IgD-negative memory B cell (primary cell): ENCODE measurements around the gene KCNB1. TPM values are rescaled to one million over a fixed set of nuclear protein-coding genes. Genes with fewer than 3 reads are reported as not detected.

Experiments
- H3K27ac Mint-ChIP-seq, 3 donors: one replicate each; pipeline ENCODE4 v1.8.0; 2020 to 2022; ENCODE audit warnings: mild to moderate bottlenecking in 3 of 3, mixed read lengths in 3 of 3, moderate library complexity in 1 of 3
- H3K27me3 Mint-ChIP-seq: one replicate; pipeline ENCODE4 v1.8.0; 2021; ENCODE audit warnings: mixed read lengths
- H3K36me3 Mint-ChIP-seq: one replicate; pipeline ENCODE4 v1.8.0; 2020; ENCODE audit warnings: mild to moderate bottlenecking, mixed read lengths
- H3K4me1 Mint-ChIP-seq, 3 donors: one replicate each; pipeline ENCODE4 v1.8.0; 2020 to 2022; ENCODE audit warnings: mixed read lengths in 3 of 3, mild to moderate bottlenecking in 1 of 3
- H3K4me3 Mint-ChIP-seq, 4 donors: one replicate each; pipeline ENCODE4 v1.8.0; 2020 to 2022; ENCODE audit warnings: mild to moderate bottlenecking in 4 of 4, mixed read lengths in 4 of 4, moderate library complexity in 3 of 4
- H3K9me3 Mint-ChIP-seq, 3 donors: one replicate each; pipeline ENCODE4 v1.8.0; 2020 to 2021; ENCODE audit warnings: mixed read lengths in 3 of 3, mild to moderate bottlenecking in 1 of 3
- polyA plus RNA-seq: library from polyadenylated mRNA; unstranded; fragments of 300-500 nt; fragmentation: Illumina TruSeq; gene quantifications from one replicate; pipeline ENCODE4 v1.2.3, GENCODE V29; 2021

KCNB1 gene
- polyA plus RNA-seq, 1 donor from 2014 or later = not detected

DNA sequence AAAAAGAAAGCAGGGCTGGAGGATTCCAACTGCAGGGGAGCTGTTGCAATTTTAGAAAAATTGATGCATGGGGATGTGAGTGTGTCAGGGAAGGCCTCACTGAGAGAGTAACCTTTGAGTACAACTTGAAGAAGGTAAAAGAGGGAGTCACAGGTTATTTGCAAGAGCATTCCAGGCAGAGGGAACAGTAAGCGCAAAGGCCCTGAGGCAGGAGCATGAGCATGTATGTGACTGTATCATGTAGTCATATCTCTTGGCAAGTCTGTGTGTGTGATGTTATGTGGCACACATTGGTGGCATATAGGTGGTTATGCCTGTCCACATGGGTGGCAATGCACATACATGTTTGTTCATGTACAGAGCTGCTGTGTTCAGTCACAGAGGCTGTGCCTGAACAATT lies 133.4 kb downstream of the KCNB1 start:
- Mint-ChIP-seq H3K9me3 (peaks cover 0 to 1% (median 0%) of the 10 kb centered on the region in 3 donors), H3K27ac (peak overlapping the region in 1 of 3 donors; percentile 71), H3K27me3 (peaks cover 10% of the 10 kb centered on the region), H3K4me1 (peaks cover 0 to 5% (median 0%) of the 10 kb centered on the region in 3 donors), H3K36me3 (no peaks in the 10 kb centered on the region), H3K4me3 (no peak overlapping the region)

DNA sequence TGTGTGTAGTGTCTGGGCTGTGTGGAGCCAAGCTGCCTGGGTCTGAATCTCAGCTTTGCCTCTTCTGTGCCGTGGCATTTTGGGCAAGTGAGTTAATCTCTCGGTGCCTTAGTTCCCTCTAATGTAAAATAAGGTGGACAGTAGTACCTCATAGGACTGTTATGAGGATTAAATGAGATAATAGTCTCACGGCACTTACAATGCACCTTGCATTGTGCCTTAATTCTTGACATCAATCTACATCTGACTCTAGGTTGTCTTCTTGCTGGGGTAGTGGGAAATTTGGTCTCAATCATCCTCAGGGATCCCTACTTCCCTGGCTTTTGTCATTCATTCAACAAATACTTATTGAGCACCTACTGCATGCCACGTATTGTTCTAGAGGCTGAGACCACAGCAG lies 133.9 kb downstream of the KCNB1 start:
- peak overlapping the region in 1 of 3 donors; percentile 71 for H3K27ac Mint-ChIP-seq
- H3K9me3 Mint-ChIP-seq = peaks cover 0 to 1% (median 0%) of the 10 kb centered on the region in 3 donors
- peaks cover 10% of the 10 kb centered on the region for H3K27me3 Mint-ChIP-seq
- no peaks in the 10 kb centered on the region for H3K36me3 Mint-ChIP-seq
- H3K4me3 Mint-ChIP-seq = no peak overlapping the region
- H3K4me1 Mint-ChIP-seq = peaks cover 0 to 5% (median 0%) of the 10 kb centered on the region in 3 donors

- Mint-ChIP-seq H3K36me3 (no peaks in the 10 kb centered on the region), H3K9me3 (peaks cover 0 to 1% (median 0%) of the 10 kb centered on the region in 3 donors), H3K4me1 (peaks cover 0 to 5% (median 0%) of the 10 kb centered on the region in 3 donors), H3K4me3 (no peak overlapping the region), H3K27ac (peak overlapping the region in 2 of 3 donors; percentile 54 to 90), H3K27me3 (peaks cover 10% of the 10 kb centered on the region)
Observed at GRCh38 chr20:49347156-49347555, 135.3 kb downstream of the KCNB1 start.

DNA sequence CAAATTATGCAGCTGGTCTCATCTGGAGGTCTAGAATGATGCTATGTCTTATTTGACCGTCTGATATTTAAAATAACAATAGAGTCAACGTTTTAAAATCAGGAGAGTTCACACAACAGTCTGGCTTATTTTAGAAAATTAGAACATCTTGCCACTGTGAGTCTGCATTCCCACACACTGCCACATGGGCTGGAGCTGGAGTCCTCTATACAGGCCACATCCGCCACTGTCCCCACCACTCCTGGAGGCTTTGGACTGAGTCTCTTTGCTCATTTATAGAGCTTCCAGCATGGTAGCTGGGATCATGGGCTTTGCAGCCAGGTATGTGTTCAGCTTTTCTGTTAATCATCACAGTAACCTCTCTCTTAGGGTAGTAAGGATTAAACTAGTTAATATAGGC lies 135.8 kb downstream of the KCNB1 start:
- Mint-ChIP-seq H3K4me3 (no peak overlapping the region), H3K36me3 (no peaks in the 10 kb centered on the region), H3K4me1 (peaks cover 0 to 5% (median 0%) of the 10 kb centered on the region in 3 donors), H3K27ac (no peak overlapping the region), H3K9me3 (peaks cover 0 to 1% (median 0%) of the 10 kb centered on the region in 3 donors), H3K27me3 (peaks cover 9% of the 10 kb centered on the region)

DNA sequence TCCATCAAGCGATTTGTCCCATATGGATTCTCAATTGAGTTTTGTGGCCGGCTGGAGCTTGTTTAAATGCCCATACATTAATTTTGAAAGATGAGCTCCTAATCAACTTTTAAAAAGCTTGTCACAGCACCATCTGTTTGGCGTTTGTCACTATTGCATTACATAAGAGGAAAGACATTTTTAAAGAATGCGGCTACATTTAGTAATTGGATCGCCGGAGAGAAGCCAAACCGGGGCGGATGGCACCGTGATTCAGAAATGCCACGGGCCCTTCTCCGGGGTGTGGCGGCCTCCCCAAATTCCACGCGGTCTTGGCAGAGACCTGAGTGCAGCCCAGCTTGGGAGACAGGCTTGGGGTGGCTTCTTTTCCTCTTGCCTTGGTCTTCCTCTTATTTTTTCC lies 136.9 kb downstream of the KCNB1 start:
- Mint-ChIP-seq H3K4me1 (peaks cover 0 to 5% (median 0%) of the 10 kb centered on the region in 3 donors), H3K27me3 (peaks cover 9% of the 10 kb centered on the region), H3K4me3 (no peak overlapping the region), H3K9me3 (peaks cover 0 to 1% (median 0%) of the 10 kb centered on the region in 3 donors), H3K27ac (no peak overlapping the region), H3K36me3 (no peaks in the 10 kb centered on the region)

- H3K27ac Mint-ChIP-seq = no peak overlapping the region
- no peak overlapping the region for H3K4me3 Mint-ChIP-seq
- peaks cover 9% of the 10 kb centered on the region for H3K27me3 Mint-ChIP-seq
- peaks cover 0 to 1% (median 0%) of the 10 kb centered on the region in 3 donors for H3K9me3 Mint-ChIP-seq
- H3K4me1 Mint-ChIP-seq = peaks cover 0 to 5% (median 0%) of the 10 kb centered on the region in 3 donors
- no peaks in the 10 kb centered on the region for H3K36me3 Mint-ChIP-seq
Observed at GRCh38 chr20:49344975-49345374, 137.5 kb downstream of the KCNB1 start.

DNA sequence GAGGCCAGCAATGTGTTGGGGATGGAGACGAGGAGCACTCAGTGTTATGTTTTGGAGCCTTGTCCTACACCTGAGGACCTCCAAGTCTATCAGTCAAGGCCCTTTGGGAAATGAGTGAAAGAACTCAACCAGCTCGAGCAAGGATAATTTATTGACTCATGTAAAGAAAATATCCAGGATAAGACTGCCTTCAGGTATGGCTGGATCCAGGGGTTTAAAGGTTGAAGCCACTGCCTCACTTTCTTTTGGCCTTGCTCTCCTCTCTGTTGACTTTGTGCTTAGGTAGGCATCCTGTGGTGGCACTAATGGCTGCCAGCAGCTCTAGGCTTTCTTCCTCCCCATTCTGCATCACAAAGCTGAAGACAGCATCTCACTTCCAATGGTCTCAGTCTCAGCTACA lies 138.3 kb downstream of the KCNB1 start:
- H3K9me3 Mint-ChIP-seq = peaks cover 0 to 1% (median 0%) of the 10 kb centered on the region in 3 donors
- no peaks in the 10 kb centered on the region for H3K36me3 Mint-ChIP-seq
- peaks cover 0 to 5% (median 0%) of the 10 kb centered on the region in 3 donors for H3K4me1 Mint-ChIP-seq
- no peak overlapping the region for H3K27ac Mint-ChIP-seq
- no peak overlapping the region for H3K4me3 Mint-ChIP-seq
- H3K27me3 Mint-ChIP-seq = peaks cover 9% of the 10 kb centered on the region

DNA sequence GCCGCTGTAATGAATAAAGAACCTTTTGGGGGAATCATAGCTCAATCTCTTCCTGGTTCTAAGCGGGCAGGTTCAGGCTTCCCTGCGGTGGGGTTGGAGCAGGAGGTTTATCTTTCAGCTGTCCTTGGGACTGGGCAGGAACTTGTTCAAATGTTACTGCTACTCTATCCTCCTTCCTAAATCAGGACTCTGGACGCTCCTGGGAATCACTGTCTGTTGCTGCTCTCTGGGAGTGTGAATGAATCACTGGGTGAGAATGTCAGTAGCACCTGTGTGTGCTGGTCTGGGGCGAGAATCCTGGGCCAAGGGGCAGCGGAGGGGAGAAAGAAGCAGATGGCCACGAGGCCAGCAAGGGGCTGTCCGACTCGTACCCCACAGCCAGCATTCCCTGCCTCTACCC lies 139.2 kb downstream of the KCNB1 start:
- peaks cover 8% of the 10 kb centered on the region for H3K27me3 Mint-ChIP-seq
- H3K4me1 Mint-ChIP-seq = peaks cover 0 to 5% (median 0%) of the 10 kb centered on the region in 3 donors
- no peak overlapping the region for H3K27ac Mint-ChIP-seq
- H3K4me3 Mint-ChIP-seq = no peak overlapping the region
- no peaks in the 10 kb centered on the region for H3K36me3 Mint-ChIP-seq
- H3K9me3 Mint-ChIP-seq = no peaks in the 10 kb centered on the region

DNA sequence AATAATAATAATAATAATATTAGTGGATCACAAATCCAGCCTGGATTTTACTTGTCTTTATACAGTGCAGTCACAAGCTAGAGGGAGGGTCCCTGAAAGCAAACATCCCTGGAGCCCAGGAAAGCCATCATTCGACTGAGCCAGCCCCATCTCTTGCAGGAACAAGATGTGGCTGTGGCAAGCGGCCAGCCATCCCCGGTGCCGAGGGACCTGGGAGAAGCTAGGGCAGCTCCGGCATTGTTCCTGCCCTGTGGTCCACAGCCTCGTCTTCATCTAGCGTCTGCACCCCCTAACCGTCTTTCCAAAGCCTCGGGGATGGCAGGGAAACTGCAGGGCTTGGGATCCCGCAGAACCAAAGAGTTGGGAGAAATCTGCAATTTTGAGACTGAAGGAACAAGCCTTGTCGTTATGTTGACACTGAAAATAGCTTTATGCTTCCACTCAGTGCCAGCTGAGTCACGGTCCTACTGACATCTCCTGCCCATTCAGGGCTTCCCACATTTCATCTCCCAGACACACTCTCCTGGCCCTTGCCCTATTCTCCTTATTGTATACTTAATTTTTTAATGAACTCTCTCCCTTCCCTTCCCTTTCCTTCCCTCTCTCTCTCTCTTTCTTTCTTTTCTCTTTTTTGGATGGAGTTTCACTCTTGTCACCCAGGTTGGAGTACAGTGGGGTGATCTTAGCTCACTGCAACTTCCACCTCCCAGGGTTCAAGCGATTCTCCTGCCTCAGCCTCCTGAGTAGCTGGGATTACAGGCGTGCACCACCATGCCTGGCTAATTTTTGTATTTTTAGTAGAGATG lies 142.1 kb downstream of the KCNB1 start:
- no peaks in the 10 kb centered on the region for H3K9me3 Mint-ChIP-seq
- no peaks in the 10 kb centered on the region for H3K36me3 Mint-ChIP-seq
- no peak overlapping the region for H3K27ac Mint-ChIP-seq
- H3K27me3 Mint-ChIP-seq = peaks cover 3% of the 10 kb centered on the region
- H3K4me3 Mint-ChIP-seq = no peak overlapping the region
- H3K4me1 Mint-ChIP-seq = no peaks in the 10 kb centered on the region

- no peak overlapping the region for H3K27ac Mint-ChIP-seq
- H3K36me3 Mint-ChIP-seq = no peaks in the 10 kb centered on the region
- no peaks in the 10 kb centered on the region for H3K9me3 Mint-ChIP-seq
- no peaks in the 10 kb centered on the region for H3K4me1 Mint-ChIP-seq
- no peak overlapping the region for H3K4me3 Mint-ChIP-seq
- H3K27me3 Mint-ChIP-seq = peaks cover 3% of the 10 kb centered on the region
Observed at GRCh38 chr20:49339123-49339522, 143.3 kb downstream of the KCNB1 start.

DNA sequence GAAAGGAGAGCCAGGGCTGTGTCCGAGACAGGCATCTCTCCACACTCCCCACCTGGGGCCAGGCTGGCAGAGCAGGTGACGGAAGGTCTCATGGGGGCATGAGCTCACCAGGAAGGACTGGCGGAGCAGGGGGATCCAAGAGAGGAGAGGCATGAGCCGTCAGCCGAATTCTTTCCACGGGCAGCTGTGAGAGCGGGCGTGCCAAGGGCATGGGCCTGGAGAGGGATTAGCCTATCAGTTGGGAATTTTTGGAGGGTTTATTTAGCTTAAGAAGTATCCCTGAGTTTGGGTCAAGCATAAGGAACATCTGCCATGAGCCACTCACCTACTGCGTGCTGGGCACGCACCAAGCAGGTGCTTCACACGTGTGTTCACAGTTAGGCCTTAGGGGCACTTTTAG lies 144.4 kb downstream of the KCNB1 start:
- peaks cover 0 to 3% (median 2%) of the 10 kb centered on the region in 3 donors for H3K4me1 Mint-ChIP-seq
- peaks cover 10% of the 10 kb centered on the region for H3K27me3 Mint-ChIP-seq
- no peak overlapping the region for H3K4me3 Mint-ChIP-seq
- no peaks in the 10 kb centered on the region for H3K9me3 Mint-ChIP-seq
- no peaks in the 10 kb centered on the region for H3K36me3 Mint-ChIP-seq
- H3K27ac Mint-ChIP-seq = no peak overlapping the region

GRCh38 chr20:49337357-49337756 lies 145.1 kb downstream of the KCNB1 start:
- H3K27ac Mint-ChIP-seq = no peak overlapping the region
- no peaks in the 10 kb centered on the region for H3K36me3 Mint-ChIP-seq
- peaks cover 17% of the 10 kb centered on the region for H3K27me3 Mint-ChIP-seq
- no peaks in the 10 kb centered on the region for H3K9me3 Mint-ChIP-seq
- peaks cover 0 to 3% (median 2%) of the 10 kb centered on the region in 3 donors for H3K4me1 Mint-ChIP-seq
- no peak overlapping the region for H3K4me3 Mint-ChIP-seq

DNA sequence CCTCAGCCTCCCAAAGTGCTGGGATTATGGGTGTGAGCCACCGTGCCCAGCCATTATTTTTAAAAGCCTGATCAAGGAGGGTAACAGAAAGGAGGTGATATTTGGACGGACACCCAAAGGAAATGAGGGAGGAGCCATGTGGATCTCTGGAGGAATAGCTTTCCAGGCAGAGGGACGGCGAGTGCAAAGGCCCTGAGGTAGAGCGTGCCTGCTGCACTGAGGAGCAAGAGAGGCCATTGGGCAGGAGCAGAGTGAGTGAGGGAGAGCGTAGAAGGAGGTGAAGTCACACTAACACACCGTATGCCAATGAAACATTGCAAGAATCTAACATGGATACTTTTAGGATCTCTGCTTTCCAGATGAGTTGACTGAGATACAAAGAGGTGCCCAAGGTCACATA lies 145.7 kb downstream of the KCNB1 start:
- H3K27ac Mint-ChIP-seq = no peak overlapping the region
- no peaks in the 10 kb centered on the region for H3K9me3 Mint-ChIP-seq
- H3K36me3 Mint-ChIP-seq = no peaks in the 10 kb centered on the region
- H3K4me3 Mint-ChIP-seq = no peak overlapping the region
- H3K4me1 Mint-ChIP-seq = peaks cover 0 to 3% (median 2%) of the 10 kb centered on the region in 3 donors
- peaks cover 17% of the 10 kb centered on the region for H3K27me3 Mint-ChIP-seq

DNA sequence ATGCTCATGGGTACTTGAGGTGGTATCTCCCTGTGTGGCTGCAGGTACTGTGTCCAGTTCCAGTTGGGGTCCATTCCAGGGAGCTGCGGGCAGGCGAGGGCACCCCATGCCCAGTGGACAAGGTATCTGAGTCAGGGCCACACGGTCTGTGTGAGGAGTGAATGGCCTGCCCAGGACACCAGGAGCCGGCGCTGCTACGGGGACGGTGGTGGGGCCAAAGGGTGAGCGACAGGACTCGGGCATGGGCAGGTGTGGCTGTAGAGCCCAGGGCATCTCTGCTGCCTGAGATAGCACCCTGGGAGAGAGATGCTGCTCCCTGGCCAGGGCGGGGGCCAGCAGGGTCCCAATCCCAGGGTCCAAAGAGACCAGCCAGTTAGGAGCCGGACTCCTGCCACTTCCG lies 147.0 kb downstream of the KCNB1 start:
- H3K36me3 Mint-ChIP-seq = no peaks in the 10 kb centered on the region
- no peaks in the 10 kb centered on the region for H3K9me3 Mint-ChIP-seq
- H3K27ac Mint-ChIP-seq = no peak overlapping the region
- H3K27me3 Mint-ChIP-seq = peaks cover 16% of the 10 kb centered on the region
- peaks cover 0 to 3% (median 2%) of the 10 kb centered on the region in 3 donors for H3K4me1 Mint-ChIP-seq
- no peak overlapping the region for H3K4me3 Mint-ChIP-seq

DNA sequence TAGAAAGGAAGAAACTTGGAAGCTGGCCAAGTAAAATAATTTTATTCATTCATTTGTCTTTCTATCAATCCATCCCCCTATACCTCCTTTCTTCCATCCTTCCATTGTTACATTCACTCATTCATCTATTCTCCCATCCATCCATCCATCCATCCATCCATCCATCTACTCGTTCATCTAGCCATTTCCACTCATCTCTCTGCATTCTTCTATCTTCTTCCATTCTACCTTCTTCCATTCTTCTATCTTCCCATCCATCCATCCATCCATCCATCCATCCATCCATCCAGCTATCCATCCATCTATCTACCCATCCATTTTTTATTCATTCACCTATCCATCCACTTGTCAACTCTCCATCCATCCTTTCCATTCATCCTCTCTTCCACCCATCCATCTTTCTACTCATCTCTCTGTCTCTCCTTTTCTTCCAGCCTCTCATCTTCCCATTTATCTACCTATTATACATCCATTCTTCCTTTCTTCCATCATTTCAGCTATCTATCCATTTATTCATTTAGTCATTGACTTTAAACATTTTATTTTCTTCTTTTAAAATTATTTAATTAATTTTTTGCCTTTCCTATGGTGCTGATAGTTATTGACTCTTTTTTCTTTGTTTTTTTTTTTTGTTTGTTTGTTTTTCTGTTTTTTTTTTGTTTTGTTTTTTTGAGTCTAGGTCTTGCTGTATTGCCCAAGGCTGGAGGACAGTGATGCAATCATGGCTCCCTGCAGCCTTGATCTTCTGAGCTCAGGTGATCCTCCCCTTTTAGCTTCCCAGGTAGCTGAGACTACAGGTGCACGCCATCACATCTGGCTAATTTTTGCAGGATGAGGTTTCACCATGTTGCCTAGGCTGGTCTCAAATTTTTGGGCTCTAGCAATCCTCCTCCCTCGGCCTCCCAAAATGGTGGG lies 151.5 kb downstream of the KCNB1 start:
- no peak overlapping the region for H3K27ac Mint-ChIP-seq

More for the DNA sequence above, 151.5 kb downstream of the KCNB1 start:
- H3K27me3 Mint-ChIP-seq = peaks cover 23% of the 10 kb centered on the region
- H3K4me1 Mint-ChIP-seq = peaks cover 0 to 3% (median 2%) of the 10 kb centered on the region in 3 donors
- no peaks in the 10 kb centered on the region for H3K9me3 Mint-ChIP-seq
- no peak overlapping the region for H3K4me3 Mint-ChIP-seq
- no peaks in the 10 kb centered on the region for H3K36me3 Mint-ChIP-seq
